IPS-15b (cell line): ENCODE data around the gene CYP27C1.
"Not testable (repeated sequence)": the region's sequence is repeated elsewhere in the genome, so short reads cannot be mapped to it uniquely, and the experiment has no call there.

Experiments used
- H3K27me3 ChIP-seq: one replicate; pipeline ENCODE4 v1.6.1; 2013; ENCODE audit warnings: low read length; ENCODE audit not compliant: control insufficient read depth, insufficient read depth
- H3K36me3 ChIP-seq: one replicate; pipeline ENCODE4 v1.6.1; 2013; ENCODE audit warnings: low read length; ENCODE audit not compliant: control insufficient read depth, insufficient read depth
- H3K4me1 ChIP-seq: one replicate; pipeline ENCODE4 v1.6.1; 2013; ENCODE audit warnings: mild to moderate bottlenecking, low read length; ENCODE audit not compliant: control insufficient read depth, insufficient read depth
- H3K4me3 ChIP-seq: one replicate; pipeline ENCODE4 v1.5.1; 2013; ENCODE audit warnings: low read depth, low read length
- H3K9ac ChIP-seq: one replicate; pipeline ENCODE4 v1.6.1; 2013; ENCODE audit warnings: low read depth, mild to moderate bottlenecking, low read length
- H3K9me3 ChIP-seq: one replicate; pipeline ENCODE4 v1.6.1; 2013; ENCODE audit warnings: mild to moderate bottlenecking, low read length; ENCODE audit not compliant: control insufficient read depth, insufficient read depth

CYP27C1 gene

GRCh38 chr2:127220102-127220767 is at the start of gene CYP27C1:
TSS of gene CYP27C1 (minus strand) at chr2:127220299. CDS start at chr2:127220270, 29 bp downstream.
- H3K27me3 ChIP-seq = peaks cover 39% of the 10 kb centered on the region
- peak within 1 kb of the TSS; percentile 78 for H3K4me3 ChIP-seq
- H3K36me3 ChIP-seq = no peaks in the 10 kb centered on the region
- H3K9me3 ChIP-seq = no peaks in the 10 kb centered on the region
- peaks cover 6% of the 10 kb centered on the region for H3K4me1 ChIP-seq
- H3K9ac ChIP-seq = peak within 1 kb of the TSS; percentile 65

GRCh38 chr2:127261804-127262406 is 41.8 kb upstream of the CYP27C1 start:
- no peaks in the 10 kb centered on the region for H3K9me3 ChIP-seq
- H3K27me3 ChIP-seq = no peaks in the 10 kb centered on the region
- H3K4me1 ChIP-seq = no peaks in the 10 kb centered on the region
- H3K4me3 ChIP-seq = no peak overlapping the region
- peaks cover 34% of the 10 kb centered on the region for H3K36me3 ChIP-seq
- no peak overlapping the region for H3K9ac ChIP-seq

- Histone ChIP-seq H3K9me3 (no peaks in the 10 kb centered on the region), H3K27me3 (no peaks in the 10 kb centered on the region), H3K9ac (no peak overlapping the region), H3K36me3 (peaks cover 38% of the 10 kb centered on the region), H3K4me1 (no peaks in the 10 kb centered on the region), H3K4me3 (no peak overlapping the region)
Measured at GRCh38 chr2:127259355-127259754, 39.3 kb upstream of the CYP27C1 start.

GRCh38 chr2:127256866-127257265 is 36.8 kb upstream of the CYP27C1 start:
- Histone ChIP-seq H3K9me3 (no peaks in the 10 kb centered on the region), H3K27me3 (no peaks in the 10 kb centered on the region), H3K4me3 (no peak overlapping the region), H3K36me3 (peaks cover 38% of the 10 kb centered on the region), H3K4me1 (no peaks in the 10 kb centered on the region), H3K9ac (no peak overlapping the region)

GRCh38 chr2:127256381-127256780 is 36.3 kb upstream of the CYP27C1 start:
- peaks cover 36% of the 10 kb centered on the region for H3K36me3 ChIP-seq
- no peaks in the 10 kb centered on the region for H3K4me1 ChIP-seq
- H3K4me3 ChIP-seq = no peak overlapping the region
- H3K9ac ChIP-seq = no peak overlapping the region
- no peaks in the 10 kb centered on the region for H3K9me3 ChIP-seq
- H3K27me3 ChIP-seq = no peaks in the 10 kb centered on the region

GRCh38 chr2:127255721-127256120 is 35.6 kb upstream of the CYP27C1 start:
- Histone ChIP-seq H3K4me1 (no peaks in the 10 kb centered on the region), H3K9ac (no peak overlapping the region), H3K4me3 (no peak overlapping the region), H3K27me3 (no peaks in the 10 kb centered on the region), H3K9me3 (no peaks in the 10 kb centered on the region), H3K36me3 (peaks cover 29% of the 10 kb centered on the region)

- Histone ChIP-seq H3K27me3 (no peaks in the 10 kb centered on the region), H3K36me3 (peaks cover 27% of the 10 kb centered on the region), H3K4me3 (no peak overlapping the region), H3K9me3 (no peaks in the 10 kb centered on the region), H3K4me1 (no peaks in the 10 kb centered on the region), H3K9ac (no peak overlapping the region)
Measured at GRCh38 chr2:127255146-127255545, 35.0 kb upstream of the CYP27C1 start.

- Histone ChIP-seq H3K9me3 (no peaks in the 10 kb centered on the region), H3K9ac (no peak overlapping the region), H3K27me3 (no peaks in the 10 kb centered on the region), H3K36me3 (peaks cover 24% of the 10 kb centered on the region), H3K4me3 (no peak overlapping the region), H3K4me1 (no peaks in the 10 kb centered on the region)
Measured at GRCh38 chr2:127254386-127254981, 34.4 kb upstream of the CYP27C1 start.

- H3K4me1 ChIP-seq, H3K4me3 ChIP-seq: not testable (repeated sequence)
Measured at GRCh38 chr2:127241184-127241583, 21.1 kb upstream of the CYP27C1 start.

GRCh38 chr2:127239395-127239794 is 19.3 kb upstream of the CYP27C1 start:
- Histone ChIP-seq H3K9me3 (peaks cover 3% of the 10 kb centered on the region), H3K9ac (no peak overlapping the region), H3K4me1 (no peaks in the 10 kb centered on the region), H3K36me3 (no peaks in the 10 kb centered on the region), H3K27me3 (no peaks in the 10 kb centered on the region), H3K4me3 (no peak overlapping the region)

More at GRCh38 chr2:127241184-127241583, 21.1 kb upstream of the CYP27C1 start:
- not testable (repeated sequence) for H3K27me3 ChIP-seq, H3K9ac ChIP-seq, H3K36me3 ChIP-seq, H3K9me3 ChIP-seq

GRCh38 chr2:127237768-127238167 is 17.7 kb upstream of the CYP27C1 start:
- not testable (repeated sequence) for H3K9me3 ChIP-seq, H3K36me3 ChIP-seq, H3K27me3 ChIP-seq, H3K9ac ChIP-seq, H3K4me1 ChIP-seq, H3K4me3 ChIP-seq

- no peak overlapping the region for H3K4me3 ChIP-seq
- H3K36me3 ChIP-seq = no peaks in the 10 kb centered on the region
- no peak overlapping the region for H3K9ac ChIP-seq
- H3K27me3 ChIP-seq = no peaks in the 10 kb centered on the region
- H3K9me3 ChIP-seq = peaks cover 3% of the 10 kb centered on the region
- H3K4me1 ChIP-seq = no peaks in the 10 kb centered on the region
Measured at GRCh38 chr2:127235082-127235702, 15.1 kb upstream of the CYP27C1 start.
